ENCODE data around the gene GRPEL2.

The GRPEL2 gene

DNA sequence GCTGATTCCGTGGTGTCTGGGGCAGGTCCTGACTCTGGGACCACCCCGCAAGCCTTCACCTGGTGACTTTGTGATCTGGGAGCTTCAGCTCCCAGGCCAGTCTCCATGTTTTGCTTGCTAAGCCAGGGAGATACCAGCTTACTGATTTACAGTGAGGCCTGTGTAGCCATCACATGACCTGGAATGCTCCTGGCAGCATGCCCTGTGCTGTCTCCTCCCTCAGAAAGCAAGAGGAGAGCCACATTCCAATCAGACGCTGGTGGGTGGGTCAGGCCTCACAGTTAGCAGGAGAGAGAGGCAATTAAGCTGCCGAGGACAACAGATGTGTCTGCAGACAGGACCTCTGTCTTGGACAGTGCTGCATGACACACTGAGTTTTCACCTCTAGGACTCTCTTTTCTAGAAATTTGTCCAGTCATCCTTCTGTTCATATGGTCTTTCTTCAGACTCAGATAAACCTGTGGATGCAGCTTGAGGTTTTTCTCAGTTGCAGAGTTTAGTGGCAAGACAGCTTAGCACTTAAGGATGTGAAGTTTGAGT, 24.4 kb upstream of the GRPEL2 start:
- DNase-seq, result no peak

DNA sequence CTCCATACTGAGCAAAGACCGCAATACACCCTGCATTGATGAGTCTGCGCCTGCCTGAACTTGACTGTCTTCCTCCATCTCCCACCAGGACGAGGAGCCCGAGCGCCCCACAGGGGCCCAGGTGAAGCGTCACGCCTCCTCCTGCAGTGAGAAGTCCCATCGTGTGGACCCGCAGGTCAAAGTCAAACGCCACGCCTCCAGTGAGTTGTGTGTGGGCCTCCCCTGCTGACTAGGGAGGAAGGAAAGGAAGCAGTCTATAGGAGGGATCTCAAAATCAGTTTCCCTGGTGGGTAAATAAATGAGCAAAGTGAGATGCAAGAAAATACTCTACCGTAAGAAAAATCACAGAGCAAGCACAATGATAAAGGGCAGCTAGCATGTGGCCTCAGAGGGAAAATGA, 22.8 kb upstream of the GRPEL2 start:
- no peak for DNase-seq

DNA sequence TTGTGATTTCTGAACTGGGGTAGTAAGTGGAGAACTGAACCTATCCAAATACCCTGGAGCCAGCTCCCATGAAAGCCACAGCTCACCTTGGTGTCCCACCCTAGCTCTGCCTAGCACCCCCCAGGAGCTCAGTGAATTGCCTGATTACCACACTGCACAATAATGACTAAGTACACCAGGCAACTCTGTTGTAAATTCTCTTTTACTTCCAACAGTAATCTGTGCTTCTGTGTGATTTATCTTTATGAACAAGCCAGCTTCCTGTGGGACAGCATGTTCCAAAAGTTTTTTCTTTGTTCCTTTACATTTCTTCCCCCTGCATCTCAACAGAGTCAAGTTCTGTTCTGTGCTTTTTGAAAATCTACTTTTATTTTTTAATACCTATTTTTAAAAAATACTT, 22.1 kb upstream of the GRPEL2 start:
- DNase-seq, result no peak

DNA sequence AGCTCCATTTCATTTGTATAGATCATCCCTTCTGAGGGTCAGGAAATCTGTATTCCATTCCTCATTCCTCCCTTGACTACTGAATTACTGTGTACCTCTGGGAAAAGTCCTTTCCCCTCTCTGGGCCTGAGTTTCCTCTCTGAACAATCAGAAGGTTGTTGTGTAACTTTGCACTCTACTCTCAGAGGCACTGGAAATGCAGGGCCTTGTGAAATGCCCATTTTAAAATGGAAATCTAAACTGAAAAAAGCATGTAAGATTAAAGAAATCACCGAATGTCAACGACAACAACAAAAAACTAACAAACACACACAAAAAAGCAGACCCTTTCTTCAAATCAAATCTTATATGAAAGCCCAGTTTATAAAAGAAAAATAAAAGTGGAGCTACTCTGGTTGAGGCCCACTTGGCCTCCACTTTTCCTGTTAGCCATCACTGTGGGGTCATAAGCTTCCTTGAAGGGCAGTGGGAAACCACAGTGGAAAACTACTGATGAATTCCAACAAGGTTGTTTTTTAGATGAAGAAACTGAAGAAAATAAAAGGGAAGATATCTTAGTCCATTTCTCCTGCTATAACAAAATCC, 21.6 kb upstream of the GRPEL2 start:
- DNase-seq, result no peak

DNA sequence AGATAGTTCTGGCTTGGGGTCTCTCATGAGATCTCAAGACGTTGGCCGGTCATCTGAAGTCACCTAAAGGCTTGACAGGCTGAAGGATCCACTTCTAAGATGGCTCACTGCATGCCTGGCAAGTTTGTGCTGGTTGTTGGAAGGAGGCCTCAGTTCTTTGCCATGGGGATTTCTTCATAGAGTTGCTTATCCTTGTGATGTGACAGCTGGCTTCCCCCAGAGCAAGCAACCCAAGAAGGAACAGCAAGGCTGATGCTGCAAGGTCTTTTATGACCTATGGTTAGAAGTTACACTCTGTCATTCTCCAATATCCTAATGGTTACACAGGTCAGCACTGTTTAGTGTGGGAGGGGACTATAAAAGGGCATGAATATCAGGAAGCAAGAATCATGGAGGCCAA, 20.7 kb upstream of the GRPEL2 start:
- no peak for DNase-seq

DNA sequence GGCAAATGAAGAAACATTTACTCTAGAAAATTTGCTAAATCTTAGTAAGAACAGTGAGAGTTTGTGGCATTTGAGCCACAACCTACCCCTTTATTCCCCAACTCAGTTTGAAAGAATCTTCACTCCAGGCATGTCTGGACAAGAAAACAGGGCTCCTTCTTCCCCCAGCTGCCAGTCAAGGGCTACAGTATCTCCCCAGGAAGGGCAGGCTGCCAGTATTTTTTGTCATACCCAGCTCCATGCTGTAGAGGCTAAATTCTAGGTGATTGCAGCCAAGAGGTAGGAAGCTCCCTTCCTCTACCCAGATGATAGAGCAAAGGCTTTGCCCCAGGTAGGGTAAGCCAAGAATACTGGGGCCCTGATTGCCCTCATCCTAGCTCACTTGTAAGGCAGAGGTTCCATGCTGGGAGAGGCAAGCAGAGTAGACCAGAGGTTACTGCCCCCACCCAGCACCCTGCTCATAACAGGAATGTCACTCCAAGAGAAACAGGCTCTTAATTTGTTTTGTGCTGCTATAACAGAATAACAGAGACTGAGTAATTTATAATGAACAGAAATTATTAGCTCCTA, 20.0 kb upstream of the GRPEL2 start:
- DNase-seq, result no peak

DNA sequence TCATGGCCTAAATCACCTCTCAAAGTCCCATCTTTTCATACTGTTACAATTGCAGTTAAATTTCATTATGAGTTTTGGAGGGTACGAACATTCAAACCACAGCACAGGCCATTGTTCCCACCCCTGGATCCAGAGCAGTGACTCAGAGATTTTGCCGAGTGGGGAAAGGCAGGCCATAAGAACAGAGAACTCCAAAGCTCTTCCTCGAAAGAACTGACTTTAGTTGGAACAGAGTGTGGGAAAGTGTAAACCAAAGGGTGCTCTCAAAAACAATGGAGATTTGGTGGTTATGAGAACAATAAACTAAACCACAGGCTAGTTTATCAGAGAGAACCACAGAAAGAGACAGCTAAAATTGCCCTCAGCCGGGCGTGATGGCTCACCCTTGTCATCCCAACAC, 19.4 kb upstream of the GRPEL2 start:
- no peak for DNase-seq

DNA sequence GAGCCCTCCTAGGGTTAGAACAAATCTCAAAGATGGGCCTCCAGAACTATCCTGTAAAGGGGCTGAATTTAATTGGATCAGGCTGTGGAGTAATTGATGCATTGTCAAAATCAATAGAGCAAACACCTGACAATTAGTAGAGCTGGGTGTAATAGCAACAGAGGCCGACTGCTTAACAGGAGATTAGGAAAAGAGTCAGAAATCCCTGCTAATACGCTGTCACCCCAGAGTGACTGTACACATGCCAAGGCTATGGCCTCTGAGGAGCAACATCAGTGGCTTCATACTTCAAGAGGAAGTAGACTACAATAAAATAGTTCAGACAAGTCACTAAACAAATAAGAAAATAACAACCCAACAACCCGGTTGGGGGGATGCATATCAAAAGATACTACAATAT, 18.7 kb upstream of the GRPEL2 start:
- DNase-seq, result no peak

DNA sequence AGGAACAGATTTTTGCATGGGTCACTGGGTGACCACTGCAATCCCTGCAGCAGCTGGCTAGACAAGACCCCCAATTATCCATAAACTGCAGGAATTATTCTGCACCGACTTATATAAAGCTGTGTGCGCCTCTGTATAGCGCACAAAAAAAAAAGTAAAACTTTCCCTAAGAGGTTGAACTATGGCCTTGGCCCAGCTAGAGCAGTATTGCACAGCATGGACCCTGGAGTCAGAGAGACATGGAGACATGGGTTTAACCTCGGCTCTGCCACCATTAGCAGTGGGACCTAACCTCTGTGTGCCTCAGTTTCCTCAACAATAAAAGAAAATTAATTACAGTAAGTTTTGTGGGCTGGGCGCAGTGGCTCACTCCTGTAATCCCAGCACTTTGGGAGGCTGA, 17.1 kb upstream of the GRPEL2 start:
- DNase-seq, result no peak

DNA sequence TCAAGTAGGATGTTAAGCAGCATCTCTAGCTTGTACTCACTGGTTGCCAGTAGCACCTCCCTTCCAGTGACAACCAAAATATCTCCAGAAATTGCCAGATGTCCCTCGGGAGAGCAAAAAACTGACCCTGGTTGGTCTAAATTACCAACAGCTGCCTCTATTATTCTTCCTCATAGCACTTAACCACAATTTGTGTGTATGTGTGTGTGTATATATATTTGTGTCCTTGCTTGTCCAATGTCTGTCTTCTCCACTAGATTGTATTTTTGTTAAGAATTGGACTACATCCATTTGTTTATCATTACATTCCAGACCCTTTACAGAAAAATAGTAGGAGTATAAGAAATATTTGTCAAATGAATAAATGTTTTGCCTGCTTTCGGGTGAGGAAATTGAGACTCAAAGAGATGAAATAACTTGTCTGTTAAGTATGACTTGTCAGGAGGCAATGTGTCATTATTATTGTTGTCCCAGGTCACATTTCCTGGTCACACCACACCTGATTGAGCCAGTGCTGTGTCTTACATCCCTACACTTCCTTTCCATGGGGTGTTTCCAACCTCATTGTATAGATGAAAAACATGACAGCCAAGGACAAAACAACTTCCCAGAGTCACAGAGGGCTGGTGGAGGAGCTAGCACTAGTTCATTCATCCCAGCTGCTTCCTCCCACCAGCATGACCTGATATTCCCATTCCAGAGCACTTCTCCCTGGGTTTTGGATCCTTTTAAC, 11.4 kb upstream of the GRPEL2 start:
- DNase-seq, result no peak

DNA sequence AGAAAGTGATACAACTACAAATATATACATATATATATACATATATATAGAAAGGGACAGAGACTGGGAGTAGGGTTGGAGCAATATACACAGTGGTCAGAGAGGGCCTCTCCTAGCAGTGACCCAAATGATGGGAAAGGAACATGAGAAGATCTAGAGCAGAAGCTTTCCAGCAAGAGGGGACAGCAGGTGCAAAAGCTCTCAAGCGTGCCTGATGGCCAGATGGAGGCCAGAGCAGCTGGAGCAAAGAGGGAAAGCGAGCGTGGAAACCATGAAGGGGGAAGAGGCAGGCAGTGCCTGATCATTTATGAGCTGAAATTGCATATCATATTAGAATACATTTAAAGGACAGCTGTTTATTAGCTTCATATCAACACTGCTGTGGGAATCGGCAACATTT, 7.6 kb upstream of the GRPEL2 start:
- no peak for DNase-seq

DNA sequence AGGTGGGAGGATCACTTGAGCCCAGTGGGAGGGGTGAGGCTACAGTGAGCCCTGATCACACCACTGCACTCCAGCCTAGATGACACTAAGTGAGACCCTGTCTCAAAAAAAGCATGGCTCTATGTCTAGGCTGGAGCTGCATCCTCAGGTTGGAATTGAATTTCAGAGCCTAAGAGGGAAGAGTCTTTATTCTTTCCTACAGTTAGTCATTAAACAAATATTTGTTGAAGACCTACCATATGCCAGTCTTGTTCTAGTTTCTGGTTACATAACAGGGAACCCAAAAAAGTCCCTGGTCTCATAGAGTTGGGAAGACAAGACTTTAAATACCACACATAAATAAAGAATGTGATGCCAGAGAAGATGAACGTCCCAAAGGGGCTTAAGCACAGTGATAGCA, 6.9 kb upstream of the GRPEL2 start:
- no peak for DNase-seq

DNA sequence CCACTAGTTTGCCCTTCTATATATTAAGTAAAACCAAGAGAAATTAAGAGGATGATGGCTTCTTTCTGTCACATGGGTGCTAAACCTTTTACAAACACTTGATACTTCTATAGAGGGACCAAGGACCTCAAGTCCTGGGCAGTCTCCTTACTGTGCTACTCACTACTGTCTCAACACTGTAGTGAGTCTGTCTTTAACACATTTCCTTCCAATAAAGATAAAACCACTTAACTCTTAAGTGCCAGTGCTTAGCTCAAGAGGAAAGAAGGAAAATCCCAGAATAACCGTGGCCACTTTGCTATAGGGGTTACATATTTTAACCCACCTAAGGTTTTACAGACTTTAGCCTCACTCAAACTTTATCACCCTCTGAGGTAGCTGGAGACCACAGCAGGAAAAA, 4.4 kb upstream of the GRPEL2 start:
- no peak for DNase-seq

DNA sequence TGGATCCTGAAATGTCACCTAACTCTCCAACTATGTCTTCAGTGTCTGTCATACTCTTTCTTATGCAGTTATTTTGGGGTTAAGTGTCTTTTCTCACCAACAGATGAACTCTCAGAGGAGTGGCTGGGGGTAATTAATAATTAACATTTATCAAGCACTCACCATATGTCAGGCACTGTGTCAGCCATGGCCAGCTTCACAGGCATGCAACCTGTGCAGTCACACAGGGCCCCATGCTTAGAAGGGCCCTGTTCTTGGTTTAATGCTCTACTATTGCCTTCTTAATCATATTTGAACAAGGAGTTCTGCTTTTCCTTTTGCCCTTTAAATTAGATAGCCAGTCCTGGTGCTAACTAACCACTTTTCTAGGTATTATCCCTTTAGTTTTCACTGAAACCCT, 3.4 kb upstream of the GRPEL2 start:
- no peak for DNase-seq

DNA sequence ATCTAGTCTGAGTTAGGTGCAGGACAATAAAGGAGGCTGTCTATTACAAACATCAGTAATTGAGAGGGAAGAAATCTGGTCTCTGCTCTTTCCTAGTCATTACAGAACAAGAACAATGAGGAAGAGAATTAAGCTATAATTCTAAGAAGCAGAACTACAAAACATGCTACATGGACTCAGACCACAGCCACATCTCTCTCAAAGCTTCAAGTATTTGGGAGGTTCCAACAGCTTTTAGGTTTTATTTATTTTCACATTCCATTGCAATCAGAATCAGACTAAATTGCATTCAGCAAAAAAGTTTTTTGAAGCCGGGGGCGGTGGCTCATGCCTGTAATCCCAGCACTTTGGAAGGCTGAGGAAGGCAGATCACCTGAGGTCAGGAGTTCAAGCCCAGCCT, 1.1 kb upstream of the GRPEL2 start:
- no peak for DNase-seq

DNA sequence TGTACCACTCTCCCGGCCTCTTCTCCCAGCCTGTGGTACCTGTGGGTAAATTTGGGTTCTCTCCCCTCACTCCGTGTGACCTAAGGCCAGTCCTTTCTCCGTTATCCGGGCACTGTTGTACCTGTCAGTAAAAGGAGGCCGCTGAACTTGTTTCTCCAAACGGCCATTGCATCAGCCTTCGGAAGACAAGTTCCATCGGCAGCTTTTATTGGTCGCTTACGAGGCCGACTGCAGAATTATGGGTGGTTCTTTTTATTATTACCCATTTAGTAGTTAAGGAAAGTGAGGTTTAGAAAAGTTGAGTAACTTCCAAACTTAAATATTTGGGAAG, 558 bp downstream of the GRPEL2 start:
- DNase-seq, result no peak

DNA sequence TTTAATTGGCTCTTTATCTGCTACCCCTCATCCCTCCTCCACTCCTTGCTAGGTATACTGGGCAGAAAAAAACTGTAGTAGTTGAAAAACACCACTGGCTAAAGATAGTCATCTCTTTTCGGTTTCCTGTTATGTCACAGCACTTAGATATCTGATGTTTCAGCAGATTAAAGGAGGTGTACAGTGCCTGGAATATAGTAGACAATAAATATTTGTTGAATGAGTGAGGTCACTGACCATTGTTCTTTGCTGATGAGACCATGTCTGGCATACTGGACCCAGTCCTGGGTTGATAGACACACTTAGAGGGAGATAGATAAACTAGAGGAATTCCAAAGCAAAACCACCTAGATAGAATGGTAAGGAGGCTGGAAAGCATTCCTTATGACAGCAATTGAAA, 3.2 kb downstream of the GRPEL2 start:
- DNase-seq, result no peak

DNA sequence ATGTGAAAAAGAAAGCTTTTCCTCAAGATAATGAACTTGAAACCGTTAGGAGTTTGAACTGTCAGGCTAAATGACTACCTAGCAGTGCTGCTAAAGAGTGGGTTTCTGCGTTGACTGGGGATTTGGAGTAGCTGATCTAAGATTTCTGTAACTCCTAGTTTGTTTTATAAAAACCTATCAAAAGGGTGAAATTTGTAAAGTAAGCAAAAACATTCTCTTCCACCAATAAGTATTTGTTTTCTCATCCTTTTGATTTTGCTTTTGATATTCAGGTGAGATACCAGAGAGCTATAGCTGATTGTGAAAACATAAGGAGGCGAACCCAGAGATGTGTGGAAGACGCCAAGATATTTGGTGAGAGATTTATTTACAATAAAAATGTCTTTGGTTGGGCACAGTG, 4.1 kb downstream of the GRPEL2 start:
- DNase-seq, result no peak

DNA sequence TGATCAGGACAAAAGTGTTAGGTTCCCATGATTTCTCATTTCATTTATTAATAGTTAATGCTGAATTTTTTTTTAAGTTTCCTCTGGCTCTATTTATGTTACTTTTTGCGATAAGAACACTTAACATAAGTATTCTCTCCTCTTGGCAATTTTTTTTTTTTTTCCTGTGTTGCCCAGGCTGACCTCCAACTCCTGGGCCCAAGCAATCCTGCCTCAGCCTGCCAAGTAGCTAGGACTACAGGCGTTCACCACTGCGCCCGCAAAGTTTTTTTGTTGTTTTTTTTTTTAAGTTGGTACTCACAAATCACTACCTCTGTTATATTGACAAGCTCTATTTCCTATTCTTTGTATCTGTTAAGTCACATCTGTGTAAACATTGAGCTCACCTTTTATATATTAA, 6.9 kb downstream of the GRPEL2 start:
- DNase-seq, result no peak

DNA sequence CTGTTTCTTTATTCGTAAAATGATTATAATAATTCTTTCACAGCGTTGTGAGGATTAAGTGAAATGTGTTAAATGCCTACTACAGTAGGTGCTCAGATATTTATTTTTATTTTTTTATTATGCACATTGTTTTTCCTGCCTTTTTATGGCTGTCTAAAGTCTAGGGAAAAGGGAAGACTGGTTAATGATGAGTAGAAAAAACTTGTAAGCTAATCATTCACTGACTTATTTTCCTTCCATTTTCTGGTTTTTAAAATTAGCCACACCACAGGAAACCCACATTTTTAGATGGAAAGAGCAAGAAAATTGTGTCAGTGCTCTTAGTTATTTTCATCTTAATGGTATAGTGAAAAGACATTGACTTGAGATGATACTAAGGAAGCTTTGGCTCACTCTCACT, 8.6 kb downstream of the GRPEL2 start:
- no peak for DNase-seq

DNA sequence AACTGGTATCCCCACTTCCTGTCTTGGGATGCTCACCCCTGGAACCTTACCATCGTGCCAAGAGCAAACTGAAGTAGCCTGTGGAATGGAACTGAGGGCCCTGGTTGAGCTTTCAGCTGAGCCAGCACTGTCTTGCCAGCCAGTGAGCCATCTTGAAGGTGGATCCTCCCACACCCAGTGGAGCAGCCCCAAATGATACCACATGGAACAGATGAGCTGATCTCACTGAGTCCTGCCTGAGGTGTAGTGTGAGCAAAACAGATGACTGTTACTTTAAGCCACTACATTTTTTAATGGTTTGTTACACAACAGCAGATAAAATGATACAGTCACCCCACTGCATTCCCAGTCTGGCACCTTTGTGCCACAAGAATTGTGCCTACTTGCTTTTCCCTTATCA, 10.4 kb downstream of the GRPEL2 start:
- DNase-seq, result no peak

DNA sequence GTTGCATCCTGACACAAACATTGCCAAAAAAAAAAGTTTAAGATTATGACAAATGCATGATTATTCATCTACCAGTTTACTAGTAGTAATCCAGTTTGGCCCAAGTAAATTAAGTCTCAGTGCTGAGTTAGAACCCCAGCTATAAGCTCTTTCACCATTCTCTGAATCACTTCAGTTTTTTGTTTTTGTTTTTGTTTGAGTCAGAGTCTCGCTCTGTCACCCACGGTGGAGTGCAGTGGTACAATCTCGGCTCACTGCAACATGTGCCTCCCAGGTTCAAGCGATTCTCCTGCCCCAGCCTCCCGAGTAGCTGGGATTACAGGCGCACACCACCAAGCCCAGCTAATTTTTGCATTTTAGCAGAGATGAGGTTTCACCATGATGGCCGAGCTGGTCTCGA, 11.1 kb downstream of the GRPEL2 start:
- DNase-seq, result no peak

DNA sequence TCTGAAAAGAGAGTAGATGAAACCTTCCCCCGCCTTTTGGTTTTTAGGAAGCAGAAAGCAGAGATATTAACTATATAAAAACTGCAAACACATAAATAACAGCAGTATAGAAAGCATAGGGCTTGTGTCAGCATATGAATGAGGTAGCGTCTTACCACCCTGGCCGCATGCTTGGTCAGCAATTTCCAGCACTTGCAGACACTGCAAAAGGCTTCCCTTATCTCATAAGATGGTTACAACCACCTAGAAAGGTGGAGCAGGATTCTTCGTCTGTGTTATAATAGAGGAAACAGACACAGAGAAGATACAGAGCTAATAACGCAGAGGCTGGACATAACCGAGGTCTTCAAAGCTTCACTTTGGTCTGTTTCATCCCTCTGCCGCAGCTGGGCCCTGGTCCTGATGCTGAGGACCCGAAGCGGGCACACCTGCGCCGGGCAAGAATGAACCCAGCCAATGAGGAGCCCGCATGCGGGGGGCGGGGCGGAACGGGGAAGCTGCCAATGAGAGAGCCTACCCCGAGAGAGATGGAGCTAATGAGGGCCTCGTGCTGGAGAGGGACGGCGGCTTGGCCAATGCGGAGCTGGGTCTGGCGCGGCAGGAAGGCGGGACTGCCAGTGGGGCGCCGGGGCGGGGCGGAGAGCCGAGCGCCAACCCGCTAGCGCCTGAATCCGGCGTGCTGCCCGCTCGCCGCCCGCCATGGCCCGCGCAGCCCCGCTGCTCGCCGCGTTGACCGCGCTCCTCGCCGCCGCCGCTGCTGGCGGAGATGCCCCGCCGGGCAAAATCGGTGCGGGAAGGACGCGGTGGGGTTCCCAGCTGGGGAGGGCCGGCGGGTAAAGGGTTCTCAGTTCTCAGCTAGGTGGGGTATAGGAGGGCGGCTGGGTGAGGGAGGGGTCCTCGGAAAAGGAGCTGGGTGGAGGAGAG, 12.3 kb downstream of the GRPEL2 start, which contains the start of gene PCYOX1L:
Gene PCYOX1L, plus strand, starts transcription at position 677 of the 924 bp plus-strand sequence. Its CDS starts 23 bp downstream, at position 700.
- DNase-seq, result peak; percentile 84 to 98

DNA sequence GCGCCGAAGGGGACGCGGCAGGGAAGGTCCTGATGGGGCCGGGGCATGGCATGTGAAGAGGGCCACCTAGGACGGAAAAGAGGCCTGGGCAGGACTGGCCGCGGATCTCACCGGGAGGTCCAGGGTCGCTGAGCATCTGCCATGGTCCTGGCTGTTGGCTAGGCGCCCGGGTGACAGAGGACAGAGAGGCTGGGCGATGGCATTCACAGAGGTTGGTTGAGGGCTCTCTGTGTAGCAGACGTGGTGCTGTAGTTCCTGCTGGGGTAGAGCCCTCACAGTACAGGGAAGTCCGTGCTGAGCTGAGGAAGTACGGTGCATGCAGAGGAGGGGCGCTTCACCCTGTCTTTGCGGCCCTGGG, 13.0 kb downstream of the GRPEL2 start:
- no peak for DNase-seq
